ENCODE measurements around the gene CCDC178. TPM values are rescaled to one million over a fixed set of nuclear protein-coding genes. Genes with fewer than 3 reads are reported as not detected.

Gene CCDC178
- total and polyA plus RNA-seq, 2 experiments from 2014 or later: not detected

- H3K27me3 ChIP-seq (replicated peaks; ENCODE audit: insufficient read depth): no peaks in the 10 kb centered on the region
- 25 to 33% methylated on average over 4 of the region's 4 CpGs for WGBS, 2 experiments (ENCODE audit: low coverage in 1 of 2, low lambda C conversion rate in 2 of 2, missing lambda C conversion rate in 2 of 2)
- H3K4me3 ChIP-seq: no peak overlapping the region
- no peaks in the 10 kb centered on the region for H3K4me1 ChIP-seq (ENCODE audit: insufficient read depth)
- no peak overlapping the region for H2AFZ ChIP-seq
- H3K9me3 ChIP-seq (ENCODE audit: low read depth): peaks cover 2% of the 10 kb centered on the region
- no peak overlapping the region for H3K27ac ChIP-seq
- no peak for TF ChIP-seq EZH2phosphoT487 (IDR thresholded peaks at IDR 0.05; ENCODE audit: insufficient read depth, low read depth)
- H4K20me1 ChIP-seq (ENCODE audit: insufficient read depth): no peaks in the 10 kb centered on the region
- no peak overlapping the region for H3K4me2 ChIP-seq (ENCODE audit: unreplicated experiment)
- no peaks in the 10 kb centered on the region for H3K79me2 ChIP-seq (ENCODE audit: insufficient read depth)
- no peak for DNase-seq
- no peak overlapping the region for H3K9ac ChIP-seq
- H3K9me2 ChIP-seq (ENCODE audit: insufficient read depth): no peaks in the 10 kb centered on the region
- no peaks in the 10 kb centered on the region for H3K36me3 ChIP-seq (ENCODE audit: low read depth)
- in situ Hi-C loops (cut with MboI): no loop called here
- H3F3A ChIP-seq (ENCODE audit: insufficient read depth): no peaks in the 10 kb centered on the region
These were observed 64.7 kb downstream of the CCDC178 start for GRCh38 chr18:33375829-33376228.

GRCh38 chr18:33372442-33372841 lies 68.1 kb downstream of the CCDC178 start:
- no peak overlapping the region for H3K27ac ChIP-seq
- no peak overlapping the region for H2AFZ ChIP-seq
- no peaks in the 10 kb centered on the region for H3K9me2 ChIP-seq (ENCODE audit: insufficient read depth)
- 11 to 12% methylated on average over 3 of the region's 3 CpGs for WGBS, 2 experiments (ENCODE audit: low coverage in 1 of 2, low lambda C conversion rate in 2 of 2, missing lambda C conversion rate in 2 of 2)
- no peaks in the 10 kb centered on the region for H3F3A ChIP-seq (ENCODE audit: insufficient read depth)
- H3K4me3 ChIP-seq: no peak overlapping the region
- in situ Hi-C loops (cut with MboI): no loop called here
- DNase-seq: no peak
- H3K36me3 ChIP-seq (ENCODE audit: low read depth): no peaks in the 10 kb centered on the region
- no peaks in the 10 kb centered on the region for H3K79me2 ChIP-seq (ENCODE audit: insufficient read depth)
- no peaks in the 10 kb centered on the region for H3K4me1 ChIP-seq (ENCODE audit: insufficient read depth)
- no peak overlapping the region for H3K9ac ChIP-seq
- no peaks in the 10 kb centered on the region for H3K27me3 ChIP-seq (replicated peaks; ENCODE audit: insufficient read depth)
- H3K9me3 ChIP-seq (ENCODE audit: low read depth): peaks cover 2% of the 10 kb centered on the region
- no peaks in the 10 kb centered on the region for H4K20me1 ChIP-seq (ENCODE audit: insufficient read depth)
- no peak overlapping the region for H3K4me2 ChIP-seq (ENCODE audit: unreplicated experiment)
- TF ChIP-seq EZH2 (IDR thresholded peaks at IDR 0.05; ENCODE audit: insufficient read depth, poor library complexity, severe bottlenecking) (no peak), EZH2phosphoT487 (IDR thresholded peaks at IDR 0.05; ENCODE audit: insufficient read depth, low read depth) (no peak)

DNA sequence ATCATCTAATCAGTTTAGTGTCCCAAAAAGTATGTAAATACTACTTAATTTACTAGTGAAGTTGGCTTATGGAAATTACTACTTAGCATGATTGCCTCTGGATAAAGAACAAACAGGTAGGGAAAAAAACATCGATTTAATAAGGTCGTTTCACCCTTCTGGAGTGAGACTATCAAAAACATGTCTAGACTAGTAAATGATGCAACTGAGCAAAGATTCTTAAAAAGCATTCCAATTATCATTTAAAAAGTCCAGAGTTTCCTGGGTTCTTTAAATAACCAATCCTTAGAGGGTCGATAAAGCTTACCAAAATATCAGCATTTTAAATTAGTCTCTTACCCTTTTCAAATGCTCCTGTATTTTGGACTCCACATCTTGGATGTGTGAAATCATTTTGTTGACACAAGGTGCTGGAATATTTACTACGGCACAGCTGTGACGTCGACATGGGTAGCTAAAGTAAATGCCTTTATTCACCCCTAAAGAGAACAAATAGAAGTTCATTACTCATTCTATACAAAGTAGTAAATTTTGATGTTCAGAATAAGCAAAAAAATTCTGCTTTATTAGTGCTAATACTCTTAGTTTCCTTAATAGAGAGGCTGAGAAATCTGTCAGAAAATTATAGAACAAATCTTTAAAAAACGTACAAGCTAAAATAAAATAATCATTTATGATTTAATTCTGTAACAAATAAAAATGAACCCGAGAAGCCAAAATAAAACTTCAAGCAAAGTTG lies 70.6 kb downstream of the CCDC178 start:
- DNase-seq: no peak
- Histone ChIP-seq H3K9me2 (ENCODE audit: insufficient read depth) (no peaks in the 10 kb centered on the region), H3K27ac (no peak overlapping the region), H3K4me3 (no peak overlapping the region), H3K9ac (no peak overlapping the region), H3K4me2 (ENCODE audit: unreplicated experiment) (no peak overlapping the region), H3K27me3 (replicated peaks; ENCODE audit: insufficient read depth) (no peaks in the 10 kb centered on the region), H3K79me2 (ENCODE audit: insufficient read depth) (no peaks in the 10 kb centered on the region), H2AFZ (no peak overlapping the region), H3K9me3 (ENCODE audit: low read depth) (peaks cover 2% of the 10 kb centered on the region), H3K4me1 (ENCODE audit: insufficient read depth) (no peaks in the 10 kb centered on the region), H3K36me3 (ENCODE audit: low read depth) (no peaks in the 10 kb centered on the region), H4K20me1 (ENCODE audit: insufficient read depth) (no peaks in the 10 kb centered on the region), H3F3A (ENCODE audit: insufficient read depth) (no peaks in the 10 kb centered on the region)
- WGBS, 2 experiments (ENCODE audit: low coverage in 1 of 2, low lambda C conversion rate in 2 of 2, missing lambda C conversion rate in 2 of 2): 8 to 12% methylated on average over 8 of the region's 8 CpGs
- TF ChIP-seq EZH2 (IDR thresholded peaks at IDR 0.05; ENCODE audit: insufficient read depth, poor library complexity, severe bottlenecking) (no peak), EZH2phosphoT487 (IDR thresholded peaks at IDR 0.05; ENCODE audit: insufficient read depth, low read depth) (no peak)
- in situ Hi-C loops (cut with MboI): no loop called here

- Histone ChIP-seq H3F3A (ENCODE audit: insufficient read depth) (no peaks in the 10 kb centered on the region), H3K36me3 (ENCODE audit: low read depth) (no peaks in the 10 kb centered on the region), H4K20me1 (ENCODE audit: insufficient read depth) (no peaks in the 10 kb centered on the region), H2AFZ (no peak overlapping the region), H3K27me3 (replicated peaks; ENCODE audit: insufficient read depth) (no peaks in the 10 kb centered on the region), H3K27ac (no peak overlapping the region), H3K9ac (no peak overlapping the region), H3K4me1 (ENCODE audit: insufficient read depth) (no peaks in the 10 kb centered on the region), H3K9me2 (ENCODE audit: insufficient read depth) (no peaks in the 10 kb centered on the region), H3K4me3 (no peak overlapping the region), H3K9me3 (ENCODE audit: low read depth) (no peaks in the 10 kb centered on the region), H3K4me2 (ENCODE audit: unreplicated experiment) (no peak overlapping the region), H3K79me2 (ENCODE audit: insufficient read depth) (no peaks in the 10 kb centered on the region)
- DNase-seq: no peak
- 0% methylated on average over 1 of the region's 1 CpG for WGBS, 2 experiments (ENCODE audit: low coverage in 1 of 2, low lambda C conversion rate in 2 of 2, missing lambda C conversion rate in 2 of 2)
- no peak for TF ChIP-seq EZH2 (IDR thresholded peaks at IDR 0.05; ENCODE audit: insufficient read depth, poor library complexity, severe bottlenecking)
- no peak for TF ChIP-seq EZH2phosphoT487 (IDR thresholded peaks at IDR 0.05; ENCODE audit: insufficient read depth, low read depth)
- in situ Hi-C loops (cut with MboI): no loop called here
These were observed 83.8 kb downstream of the CCDC178 start for GRCh38 chr18:33356735-33357134.
